Coronary artery (tissue), 2 donors: ENCODE data around the gene EBPL.

Experiments
- DNase-seq: peaks from one replicate; pipeline ENCODE4 v3.0.0-alpha.2; 2017; ENCODE audit warnings: low spot score
- H3K27ac ChIP-seq, 2 donors: fragments of 200-600 bp; sonication (generic); one replicate each; pipeline ENCODE4 v1.5.1; 2016 to 2019
- H3K4me3 ChIP-seq: fragments of 200-600 bp; sonication (generic); 2 replicates; pipeline ENCODE4 v1.5.1; 2016; ENCODE audit warnings: mild to moderate bottlenecking, moderate library complexity
- TF ChIP-seq, protein P1 (sequence below): fragments of 200-600 bp; sonication (generic); IDR thresholded peaks from one replicate; pipeline ENCODE4 v1.5.1; 2019; ENCODE audit warnings: antibody characterized with exemption

The EBPL gene

DNA sequence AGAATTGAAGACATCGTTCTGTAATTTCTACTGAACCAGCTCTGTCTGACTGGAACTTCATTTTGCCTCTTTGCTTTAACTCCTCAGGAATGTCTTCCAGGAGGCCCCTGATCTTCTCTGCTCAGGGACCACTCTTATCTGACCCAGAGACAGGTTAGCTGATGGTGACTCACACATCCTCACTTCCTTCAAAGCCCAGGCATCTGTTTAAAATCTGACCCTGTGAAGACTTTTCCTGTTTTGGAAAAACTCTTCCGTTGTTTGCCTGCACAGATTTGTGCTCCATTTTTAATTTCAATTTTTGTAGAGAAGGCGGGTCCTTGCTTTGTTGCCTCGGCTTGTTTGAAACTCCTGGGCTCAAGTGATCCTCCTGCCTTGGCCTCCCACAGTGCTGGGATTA, 61.3 kb downstream of the EBPL start:
- no peak overlapping the region for H3K27ac ChIP-seq
- TF ChIP-seq, protein P1, sequence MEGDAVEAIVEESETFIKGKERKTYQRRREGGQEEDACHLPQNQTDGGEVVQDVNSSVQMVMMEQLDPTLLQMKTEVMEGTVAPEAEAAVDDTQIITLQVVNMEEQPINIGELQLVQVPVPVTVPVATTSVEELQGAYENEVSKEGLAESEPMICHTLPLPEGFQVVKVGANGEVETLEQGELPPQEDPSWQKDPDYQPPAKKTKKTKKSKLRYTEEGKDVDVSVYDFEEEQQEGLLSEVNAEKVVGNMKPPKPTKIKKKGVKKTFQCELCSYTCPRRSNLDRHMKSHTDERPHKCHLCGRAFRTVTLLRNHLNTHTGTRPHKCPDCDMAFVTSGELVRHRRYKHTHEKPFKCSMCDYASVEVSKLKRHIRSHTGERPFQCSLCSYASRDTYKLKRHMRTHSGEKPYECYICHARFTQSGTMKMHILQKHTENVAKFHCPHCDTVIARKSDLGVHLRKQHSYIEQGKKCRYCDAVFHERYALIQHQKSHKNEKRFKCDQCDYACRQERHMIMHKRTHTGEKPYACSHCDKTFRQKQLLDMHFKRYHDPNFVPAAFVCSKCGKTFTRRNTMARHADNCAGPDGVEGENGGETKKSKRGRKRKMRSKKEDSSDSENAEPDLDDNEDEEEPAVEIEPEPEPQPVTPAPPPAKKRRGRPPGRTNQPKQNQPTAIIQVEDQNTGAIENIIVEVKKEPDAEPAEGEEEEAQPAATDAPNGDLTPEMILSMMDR = no peak
- no peak overlapping the region for H3K4me3 ChIP-seq
- no peak for DNase-seq

GRCh38 chr13:49629196-49629938, 61.9 kb downstream of the EBPL start:
- peak overlapping the region in 1 of 2 donors; percentile 22 for H3K27ac ChIP-seq
- TF ChIP-seq, protein P1 = no peak
- no peak for DNase-seq
- peak overlapping the region; percentile 41 for H3K4me3 ChIP-seq

- no peak for DNase-seq
- TF ChIP-seq, protein P1 = no peak
- peak within 1 kb of the TSS in 1 of 2 donors; percentile 35 for H3K27ac ChIP-seq
- H3K4me3 ChIP-seq = peak within 1 kb of the TSS; percentile 41
Measured at GRCh38 chr13:49627831-49628652, 63.2 kb downstream of the EBPL start, which contains the start of gene ARL11. ARL11 (plus strand) TSS chr13:49628507; CDS start chr13:49630448, 1,941 bp downstream.

- Histone ChIP-seq H3K4me3 (no peak overlapping the region), H3K27ac (no peak overlapping the region)
- DNase-seq = no peak
- TF ChIP-seq, protein P1 = no peak
Measured at GRCh38 chr13:49625392-49626079, 65.8 kb downstream of the EBPL start.

- Histone ChIP-seq H3K4me3 (no peak overlapping the region), H3K27ac (no peak overlapping the region)
- TF ChIP-seq, protein P1 = no peak
- DNase-seq = no peak
Measured at GRCh38 chr13:49624229-49624628, 67.1 kb downstream of the EBPL start.

DNA sequence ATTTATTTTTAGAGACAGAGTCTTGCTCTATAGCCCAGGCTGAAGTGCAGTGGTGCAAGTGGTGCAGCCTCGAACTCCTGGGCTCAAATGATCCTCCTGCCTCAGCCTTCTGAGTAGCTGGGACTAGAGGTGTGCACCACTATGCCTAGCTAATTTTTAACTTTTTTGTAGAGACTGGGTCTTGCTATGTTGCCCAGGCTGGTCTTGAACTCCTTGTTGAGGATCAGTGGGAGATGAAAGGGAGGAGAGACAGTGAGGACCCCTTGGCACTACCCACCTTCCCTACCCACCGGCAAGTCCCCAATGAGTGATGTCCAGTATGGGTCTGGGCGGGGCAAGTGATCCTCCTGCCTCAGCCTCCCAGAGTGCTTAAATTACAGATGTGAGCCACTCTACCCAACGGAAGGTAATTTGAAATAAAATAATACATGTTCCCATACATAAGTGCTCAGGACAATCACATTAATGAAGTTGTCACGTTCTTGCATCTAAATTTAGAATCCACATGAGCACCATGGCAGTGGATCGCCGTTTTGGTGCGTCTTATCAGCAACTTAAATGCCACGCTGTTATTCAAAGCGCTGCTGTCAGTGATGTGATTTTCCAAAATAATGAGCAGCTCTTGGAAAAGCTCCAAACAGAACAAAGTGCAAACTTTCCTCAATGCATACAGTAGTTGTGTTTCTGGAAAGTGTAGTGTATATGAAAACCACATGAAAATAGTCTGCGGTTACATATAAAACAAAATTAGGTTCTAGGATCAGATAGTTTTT, 68.9 kb downstream of the EBPL start:
- no peak for DNase-seq

More for the DNA sequence above, 68.9 kb downstream of the EBPL start:
- TF ChIP-seq, protein P1 = no peak
- H3K4me3 ChIP-seq = no peak overlapping the region
- no peak overlapping the region for H3K27ac ChIP-seq
